22Rv1 (cell line): ENCODE results near the gene CDCA7L.

ENCODE experiments used
- H3K27ac ChIP-seq: fragments of 450-650 bp; 2 replicates; pipeline ENCODE4 v1.5.1; 2017
- ZFX ChIP-seq: fragments of 450-650 bp; IDR thresholded peaks from 2 replicates; pipeline ENCODE4 v1.6.1; 2017; ENCODE audit warnings: antibody characterized with exemption, borderline replicate concordance
- TF ChIP-seq, protein P1 (sequence below): fragments of 450-650 bp; IDR thresholded peaks from 2 replicates; pipeline ENCODE4 v1.5.1; 2017; ENCODE audit warnings: mild to moderate bottlenecking

Gene CDCA7L

DNA sequence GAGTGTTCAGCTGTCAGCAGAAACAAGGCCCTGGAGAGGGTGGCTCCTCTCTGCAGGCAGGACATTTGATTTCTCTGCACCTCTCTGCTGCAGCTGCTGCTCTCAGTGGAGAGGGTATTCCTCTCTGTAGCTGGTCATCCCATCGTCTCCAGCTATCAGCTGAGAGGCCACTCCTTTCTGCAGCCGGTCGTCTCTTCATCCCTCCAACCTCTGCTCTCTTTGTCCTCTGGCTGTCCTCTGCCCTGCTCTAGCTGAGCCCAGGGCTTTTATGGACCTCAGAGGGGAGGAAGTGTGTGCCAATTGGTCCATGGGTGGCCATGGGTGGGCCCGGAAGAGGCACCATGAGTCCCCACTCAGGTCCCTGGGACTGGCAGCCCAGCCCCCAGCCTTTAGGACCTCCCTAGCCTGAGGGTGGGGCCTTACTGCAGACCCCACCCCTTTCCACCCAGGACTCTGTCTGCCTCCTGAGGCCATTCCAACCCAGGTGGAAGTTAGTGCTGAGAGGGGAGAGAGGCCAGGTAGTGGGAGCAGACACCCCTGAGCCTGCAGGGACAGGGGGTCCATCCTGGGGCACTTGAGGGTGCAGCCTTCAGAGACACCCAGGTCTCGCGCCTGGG, 26.2 kb upstream of the CDCA7L start:
- TF ChIP-seq ZFX, result no peak
- TF ChIP-seq, protein P1, sequence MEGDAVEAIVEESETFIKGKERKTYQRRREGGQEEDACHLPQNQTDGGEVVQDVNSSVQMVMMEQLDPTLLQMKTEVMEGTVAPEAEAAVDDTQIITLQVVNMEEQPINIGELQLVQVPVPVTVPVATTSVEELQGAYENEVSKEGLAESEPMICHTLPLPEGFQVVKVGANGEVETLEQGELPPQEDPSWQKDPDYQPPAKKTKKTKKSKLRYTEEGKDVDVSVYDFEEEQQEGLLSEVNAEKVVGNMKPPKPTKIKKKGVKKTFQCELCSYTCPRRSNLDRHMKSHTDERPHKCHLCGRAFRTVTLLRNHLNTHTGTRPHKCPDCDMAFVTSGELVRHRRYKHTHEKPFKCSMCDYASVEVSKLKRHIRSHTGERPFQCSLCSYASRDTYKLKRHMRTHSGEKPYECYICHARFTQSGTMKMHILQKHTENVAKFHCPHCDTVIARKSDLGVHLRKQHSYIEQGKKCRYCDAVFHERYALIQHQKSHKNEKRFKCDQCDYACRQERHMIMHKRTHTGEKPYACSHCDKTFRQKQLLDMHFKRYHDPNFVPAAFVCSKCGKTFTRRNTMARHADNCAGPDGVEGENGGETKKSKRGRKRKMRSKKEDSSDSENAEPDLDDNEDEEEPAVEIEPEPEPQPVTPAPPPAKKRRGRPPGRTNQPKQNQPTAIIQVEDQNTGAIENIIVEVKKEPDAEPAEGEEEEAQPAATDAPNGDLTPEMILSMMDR, result no peak
- no peak overlapping the region for H3K27ac ChIP-seq

- TF ChIP-seq, protein P1, result no peak
- no peak for TF ChIP-seq ZFX
- H3K27ac ChIP-seq, result no peak overlapping the region
These were observed 24.1 kb upstream of the CDCA7L start for GRCh38 chr7:21969822-21970221.

GRCh38 chr7:21967598-21968003, 21.9 kb upstream of the CDCA7L start:
- H3K27ac ChIP-seq, result no peak overlapping the region

GRCh38 chr7:21966271-21966670, 20.6 kb upstream of the CDCA7L start:
- H3K27ac ChIP-seq, result no peak overlapping the region
- TF ChIP-seq, protein P1, result no peak
- no peak for TF ChIP-seq ZFX

More at GRCh38 chr7:21967598-21968003, 21.9 kb upstream of the CDCA7L start:
- no peak for TF ChIP-seq ZFX
- TF ChIP-seq, protein P1, result no peak

GRCh38 chr7:21965291-21965690, 19.6 kb upstream of the CDCA7L start:
- no peak for TF ChIP-seq ZFX
- TF ChIP-seq, protein P1, result no peak
- H3K27ac ChIP-seq, result no peak overlapping the region

GRCh38 chr7:21962677-21963076, 17.0 kb upstream of the CDCA7L start:
- no peak overlapping the region for H3K27ac ChIP-seq
- TF ChIP-seq, protein P1, result no peak
- TF ChIP-seq ZFX, result no peak

DNA sequence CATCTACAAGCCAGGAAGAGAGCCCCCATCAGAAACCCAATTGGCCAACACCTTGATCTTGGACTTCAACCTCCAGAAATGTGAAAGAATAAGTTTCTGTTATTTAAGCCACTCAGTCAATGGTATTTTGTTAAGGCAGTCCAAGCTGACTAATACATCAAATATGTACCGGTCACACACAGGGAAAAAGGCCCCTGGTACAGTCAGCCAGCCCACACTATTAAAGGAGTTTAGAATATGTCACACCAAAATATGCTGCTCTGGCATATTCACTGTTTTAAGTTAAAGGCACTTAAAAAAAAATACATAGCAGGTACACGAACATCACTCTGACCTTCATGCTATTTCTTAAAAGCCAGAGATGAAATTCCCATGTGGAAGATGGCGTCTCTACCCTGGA, 15.2 kb upstream of the CDCA7L start:
- TF ChIP-seq ZFX, result no peak
- TF ChIP-seq, protein P1, result no peak
- H3K27ac ChIP-seq, result no peak overlapping the region
